ENCODE measurements around the gene COL23A1.

COL23A1 gene

GRCh38 chr5:178378527-178379484 lies 211.4 kb downstream of the COL23A1 start:
- no peak overlapping the region for H3K4me3 ChIP-seq (ENCODE audit: low read depth in 1 of 2, low read length in 1 of 2)
- TF ChIP-seq, protein P1, sequence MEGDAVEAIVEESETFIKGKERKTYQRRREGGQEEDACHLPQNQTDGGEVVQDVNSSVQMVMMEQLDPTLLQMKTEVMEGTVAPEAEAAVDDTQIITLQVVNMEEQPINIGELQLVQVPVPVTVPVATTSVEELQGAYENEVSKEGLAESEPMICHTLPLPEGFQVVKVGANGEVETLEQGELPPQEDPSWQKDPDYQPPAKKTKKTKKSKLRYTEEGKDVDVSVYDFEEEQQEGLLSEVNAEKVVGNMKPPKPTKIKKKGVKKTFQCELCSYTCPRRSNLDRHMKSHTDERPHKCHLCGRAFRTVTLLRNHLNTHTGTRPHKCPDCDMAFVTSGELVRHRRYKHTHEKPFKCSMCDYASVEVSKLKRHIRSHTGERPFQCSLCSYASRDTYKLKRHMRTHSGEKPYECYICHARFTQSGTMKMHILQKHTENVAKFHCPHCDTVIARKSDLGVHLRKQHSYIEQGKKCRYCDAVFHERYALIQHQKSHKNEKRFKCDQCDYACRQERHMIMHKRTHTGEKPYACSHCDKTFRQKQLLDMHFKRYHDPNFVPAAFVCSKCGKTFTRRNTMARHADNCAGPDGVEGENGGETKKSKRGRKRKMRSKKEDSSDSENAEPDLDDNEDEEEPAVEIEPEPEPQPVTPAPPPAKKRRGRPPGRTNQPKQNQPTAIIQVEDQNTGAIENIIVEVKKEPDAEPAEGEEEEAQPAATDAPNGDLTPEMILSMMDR (IDR thresholded peaks at IDR 0.05) = no peak
- no peaks in the 10 kb centered on the region for H3K9me3 ChIP-seq
- H3K4me1 ChIP-seq (ENCODE audit: control insufficient read depth in 1 of 2, insufficient read depth in 1 of 2, low read depth in 1 of 2, low read length in 1 of 2) = peaks cover 6 to 10% of the 10 kb centered on the region in 2 experiments
- no peaks in the 10 kb centered on the region for H3K27me3 ChIP-seq
- H3K36me3 ChIP-seq = no peaks in the 10 kb centered on the region
- no peak overlapping the region for H3K27ac ChIP-seq

GRCh38 chr5:178377583-178378270 lies 212.5 kb downstream of the COL23A1 start:
- no peaks in the 10 kb centered on the region for H3K9me3 ChIP-seq
- no peak overlapping the region for H3K27ac ChIP-seq
- no peak overlapping the region for H3K4me3 ChIP-seq (ENCODE audit: low read depth in 1 of 2, low read length in 1 of 2)
- no peaks in the 10 kb centered on the region for H3K36me3 ChIP-seq
- TF ChIP-seq, protein P1 (IDR thresholded peaks at IDR 0.05) = no peak
- H3K27me3 ChIP-seq = no peaks in the 10 kb centered on the region
- H3K4me1 ChIP-seq (ENCODE audit: control insufficient read depth in 1 of 2, insufficient read depth in 1 of 2, low read depth in 1 of 2, low read length in 1 of 2) = peaks cover 10 to 12% of the 10 kb centered on the region in 2 experiments

DNA sequence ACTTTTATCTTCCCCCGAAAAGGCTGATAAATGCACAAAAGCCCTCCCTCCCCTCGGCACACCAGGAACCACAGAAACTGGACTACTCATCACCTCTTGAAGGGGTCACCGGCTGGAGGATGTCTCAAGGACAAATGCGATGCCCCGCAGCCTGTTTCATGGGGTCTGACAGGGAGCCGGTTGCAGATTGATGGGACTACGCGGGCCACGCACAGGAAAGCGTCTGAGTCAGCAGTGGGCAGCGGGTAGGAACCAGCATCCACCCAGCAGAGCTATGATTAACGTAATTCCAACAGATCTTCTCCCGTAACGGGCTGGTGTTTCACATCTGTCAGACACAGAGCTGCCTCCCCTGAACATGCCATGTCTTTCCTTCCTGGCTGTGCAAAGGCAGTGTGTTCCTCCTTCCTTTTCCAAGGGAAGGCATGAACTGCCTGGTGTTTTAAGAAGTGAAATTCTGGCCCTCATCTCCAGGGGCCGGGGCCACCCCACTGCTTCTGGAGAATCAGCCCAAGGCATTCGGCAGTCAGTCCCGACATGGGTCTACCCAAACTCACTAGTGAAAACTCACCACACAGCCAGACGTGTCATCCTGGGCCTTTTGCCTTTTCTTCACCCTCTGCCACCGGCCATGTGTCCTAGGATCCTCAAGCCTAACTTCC lies 213.1 kb downstream of the COL23A1 start:
- no peak overlapping the region for H3K27ac ChIP-seq
- H3K27me3 ChIP-seq = no peaks in the 10 kb centered on the region
- TF ChIP-seq, protein P1 (IDR thresholded peaks at IDR 0.05) = no peak
- H3K36me3 ChIP-seq = no peaks in the 10 kb centered on the region
- H3K4me1 ChIP-seq (ENCODE audit: control insufficient read depth in 1 of 2, insufficient read depth in 1 of 2, low read depth in 1 of 2, low read length in 1 of 2) = peaks cover 10 to 12% of the 10 kb centered on the region in 2 experiments
- H3K9me3 ChIP-seq = no peaks in the 10 kb centered on the region
- H3K4me3 ChIP-seq (ENCODE audit: low read depth in 1 of 2, low read length in 1 of 2) = no peak overlapping the region

DNA sequence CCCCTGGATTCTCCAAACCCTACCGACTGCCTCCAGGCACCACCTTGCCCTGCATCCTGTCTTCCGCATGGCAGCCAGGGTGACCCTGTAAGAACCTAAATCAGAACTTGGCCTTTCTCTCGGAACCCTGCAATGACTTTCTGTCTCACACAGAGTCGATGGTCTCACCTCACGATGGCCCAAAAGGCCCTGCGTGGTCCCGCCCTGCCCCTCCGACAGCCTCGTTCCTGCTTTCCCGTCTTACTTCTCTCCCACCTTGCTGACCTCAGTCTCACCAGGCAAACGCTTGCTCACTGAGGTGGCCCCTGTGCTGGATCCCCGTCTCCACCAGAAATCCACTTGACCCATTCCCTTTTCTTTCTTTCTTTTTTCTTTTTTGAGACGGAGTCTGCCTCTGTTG lies 214.8 kb downstream of the COL23A1 start:
- H3K4me3 ChIP-seq (ENCODE audit: low read depth in 1 of 2, low read length in 1 of 2) = no peak overlapping the region
- H3K27me3 ChIP-seq = no peaks in the 10 kb centered on the region
- H3K36me3 ChIP-seq = no peaks in the 10 kb centered on the region
- TF ChIP-seq, protein P1 (IDR thresholded peaks at IDR 0.05) = no peak
- no peaks in the 10 kb centered on the region for H3K9me3 ChIP-seq
- no peak overlapping the region for H3K27ac ChIP-seq
- H3K4me1 ChIP-seq (ENCODE audit: control insufficient read depth in 1 of 2, insufficient read depth in 1 of 2, low read depth in 1 of 2, low read length in 1 of 2) = peaks cover 10 to 12% of the 10 kb centered on the region in 2 experiments

- Histone ChIP-seq H3K36me3 (no peaks in the 10 kb centered on the region), H3K4me3 (ENCODE audit: low read depth in 1 of 2, low read length in 1 of 2) (no peak overlapping the region), H3K4me1 (ENCODE audit: control insufficient read depth in 1 of 2, insufficient read depth in 1 of 2, low read depth in 1 of 2, low read length in 1 of 2) (peaks cover 10 to 12% of the 10 kb centered on the region in 2 experiments), H3K9me3 (no peaks in the 10 kb centered on the region), H3K27me3 (no peaks in the 10 kb centered on the region), H3K27ac (no peak overlapping the region)
- TF ChIP-seq, protein P1 (IDR thresholded peaks at IDR 0.05) = no peak
Measured at GRCh38 chr5:178373711-178374110, 216.5 kb downstream of the COL23A1 start.

Measured in neutrophil (primary cell).